H9 (cell line): ENCODE measurements around the gene SERBP1. TPM values are rescaled to one million over a fixed set of nuclear protein-coding genes. Genes with fewer than 3 reads are reported as not detected.

Source experiments
- DNase-seq: peaks from one replicate; pipeline ENCODE4 v3.0.0-alpha.2; 2017
- H2AFZ ChIP-seq: one replicate; pipeline ENCODE4 v1.6.1; 2013; ENCODE audit warnings: mild to moderate bottlenecking, low read length, control low read depth, moderate library complexity
- H2AK5ac ChIP-seq: 2 replicates; pipeline ENCODE4 v1.6.1; 2013; ENCODE audit warnings: low read length, control low read depth, mixed read lengths; ENCODE audit not compliant: insufficient read length
- H2BK120ac ChIP-seq: one replicate; pipeline ENCODE4 v1.6.1; 2013; ENCODE audit warnings: low read depth, mild to moderate bottlenecking, low read length, control low read depth, inconsistent platforms; ENCODE audit not compliant: poor library complexity, severe bottlenecking
- H2BK12ac ChIP-seq: 2 replicates; pipeline ENCODE4 v1.6.1; 2013; ENCODE audit warnings: low read length, control low read depth, mixed read lengths, low read depth; ENCODE audit not compliant: insufficient read length
- H2BK15ac ChIP-seq: 2 replicates; pipeline ENCODE4 v1.6.1; 2013; ENCODE audit warnings: low read depth, low read length, control low read depth
- H2BK20ac ChIP-seq: one replicate; pipeline ENCODE4 v1.6.1; 2013; ENCODE audit warnings: low read depth, mild to moderate bottlenecking, low read length, control low read depth, inconsistent platforms; ENCODE audit not compliant: poor library complexity, severe bottlenecking
- H2BK5ac ChIP-seq: 2 replicates; pipeline ENCODE4 v1.6.1; 2013; ENCODE audit warnings: low read length, control low read depth, mixed read lengths; ENCODE audit not compliant: insufficient read length
- H3K14ac ChIP-seq: 2 replicates; pipeline ENCODE4 v1.6.1; 2013; ENCODE audit warnings: low read length, control low read depth; ENCODE audit not compliant: insufficient read depth
- H3K18ac ChIP-seq: 2 replicates; pipeline ENCODE4 v1.6.1; 2013; ENCODE audit warnings: low read depth, mild to moderate bottlenecking, mixed read lengths, low read length, control low read depth; ENCODE audit not compliant: insufficient read length
- H3K23ac ChIP-seq: 2 replicates; pipeline ENCODE4 v1.6.1; 2013; ENCODE audit warnings: low read length, control low read depth, mixed read lengths, low read depth; ENCODE audit not compliant: insufficient read length
- H3K23me2 ChIP-seq: 2 replicates; pipeline ENCODE4 v1.6.1; 2013; ENCODE audit warnings: low read depth, mild to moderate bottlenecking, mixed read lengths, low read length, control low read depth; ENCODE audit not compliant: insufficient read length, poor library complexity, severe bottlenecking
- H3K27ac ChIP-seq: 2 replicates; pipeline ENCODE4 v1.5.1; 2013; ENCODE audit warnings: low read length, control low read depth, mixed read lengths, low read depth; ENCODE audit not compliant: insufficient read length
- H3K27me3 ChIP-seq: 2 replicates; pipeline ENCODE4 v1.6.1; 2013; ENCODE audit warnings: low read length, control low read depth, inconsistent platforms; ENCODE audit not compliant: insufficient read depth
- H3K4ac ChIP-seq: 2 replicates; pipeline ENCODE4 v1.6.1; 2013; ENCODE audit warnings: low read depth, mild to moderate bottlenecking, control low read depth, inconsistent platforms, low read length, moderate library complexity
- H3K4me1 ChIP-seq: 2 replicates; pipeline ENCODE4 v1.6.1; 2013; ENCODE audit warnings: low read length, control low read depth, inconsistent platforms; ENCODE audit not compliant: insufficient read depth
- H3K4me2 ChIP-seq: 2 replicates; pipeline ENCODE4 v1.6.1; 2013; ENCODE audit warnings: low read length, control low read depth, mixed read lengths; ENCODE audit not compliant: insufficient read length, insufficient read depth
- H3K56ac ChIP-seq: 2 replicates; pipeline ENCODE4 v1.6.1; 2013; ENCODE audit warnings: low read depth, mild to moderate bottlenecking, mixed read lengths, low read length, control low read depth; ENCODE audit not compliant: insufficient read length
- H3K79me1 ChIP-seq: 2 replicates; pipeline ENCODE4 v1.6.1; 2013; ENCODE audit warnings: low read depth, mild to moderate bottlenecking, moderate library complexity, low read length, control low read depth, inconsistent platforms; ENCODE audit not compliant: insufficient read depth, poor library complexity, severe bottlenecking
- H3K79me2 ChIP-seq: 2 replicates; pipeline ENCODE4 v1.6.1; 2013; ENCODE audit warnings: low read length, control low read depth, inconsistent platforms; ENCODE audit not compliant: insufficient read depth
- H3K9ac ChIP-seq: 2 replicates; pipeline ENCODE4 v1.6.1; 2013; ENCODE audit warnings: low read length, control low read depth, mixed read lengths; ENCODE audit not compliant: insufficient read length; ENCODE audit errors: extremely low read depth
- H3K9me3 ChIP-seq: one replicate; pipeline ENCODE4 v1.6.1; 2013; ENCODE audit warnings: low read depth, low read length, inconsistent platforms; ENCODE audit not compliant: control insufficient read depth
- H3T11ph ChIP-seq: one replicate; pipeline ENCODE4 v1.6.1; 2013; ENCODE audit warnings: mild to moderate bottlenecking, low read length, control low read depth, inconsistent platforms
- H4K20me1 ChIP-seq: one replicate; pipeline ENCODE4 v1.6.1; 2013; ENCODE audit not compliant: control insufficient read depth, insufficient read length, insufficient read depth
- H4K5ac ChIP-seq: 2 replicates; pipeline ENCODE4 v1.6.1; 2013; ENCODE audit warnings: low read depth, mild to moderate bottlenecking, mixed read lengths, low read length, control low read depth; ENCODE audit not compliant: insufficient read length
- H4K8ac ChIP-seq: replicated peaks from 2 replicates; pipeline ENCODE4 v1.6.1; 2013; ENCODE audit warnings: low read length, control low read depth, mixed read lengths, low read depth; ENCODE audit not compliant: insufficient read length
- H4K91ac ChIP-seq: 2 replicates; pipeline ENCODE4 v1.6.1; 2013; ENCODE audit warnings: low read depth, mild to moderate bottlenecking, moderate library complexity, mixed read lengths, low read length, control low read depth; ENCODE audit not compliant: insufficient read length
- H3K27ac Mint-ChIP-seq, 3 experiments: 2 replicates in 2 of 3; 3 replicates in 1 of 3; pipeline ENCODE4 v1.8.0; 2020 to 2021; ENCODE audit warnings: mixed read lengths in 3 of 3, mild to moderate bottlenecking in 1 of 3, moderate library complexity in 1 of 3
- H3K27me3 Mint-ChIP-seq: 2 replicates; pipeline ENCODE4 v1.8.0; 2021; ENCODE audit warnings: low read depth, mild to moderate bottlenecking, moderate library complexity, mixed read lengths
- H3K36me3 Mint-ChIP-seq, 3 experiments: 2 replicates in 2 of 3; 3 replicates in 1 of 3; pipeline ENCODE4 v1.8.0; 2020 to 2021; ENCODE audit warnings: low read depth in 3 of 3, mixed read lengths in 3 of 3; ENCODE audit not compliant: insufficient read depth in 1 of 3
- H3K4me1 Mint-ChIP-seq, 2 experiments: 2 replicates each; pipeline ENCODE4 v1.8.0; 2020; ENCODE audit warnings: mixed read lengths in 2 of 2
- H3K4me3 Mint-ChIP-seq, 2 experiments: 2 replicates in 1 of 2; 3 replicates in 1 of 2; pipeline ENCODE4 v1.8.0; 2020 to 2021; ENCODE audit warnings: mild to moderate bottlenecking in 2 of 2, mixed read lengths in 2 of 2, moderate library complexity in 1 of 2
- H3K9me3 Mint-ChIP-seq, 2 experiments: 2 replicates in 1 of 2; 3 replicates in 1 of 2; pipeline ENCODE4 v1.8.0; 2020; ENCODE audit warnings: mild to moderate bottlenecking in 2 of 2, mixed read lengths in 2 of 2, moderate library complexity in 1 of 2
- CTCF ChIP-seq: fragments of 200-600 bp; sonication (generic); conservative IDR thresholded peaks from 3 replicates; pipeline ENCODE4 v1.8.0; 2021; ENCODE audit warnings: antibody characterized with exemption, mild to moderate bottlenecking
- WGBS: extraction: QIAGEN DNeasy Blood & Tissue Kit; methylation state at CpG from one replicate; pipeline ENCODE4 v1.1.7; 2013; ENCODE audit warnings: missing lambda C conversion rate, low lambda C conversion rate, mixed read lengths; ENCODE audit not compliant: insufficient read length; ENCODE audit errors: extremely low coverage; 5-methylcytosine and 5-hydroxymethylcytosine counted together
- total RNA-seq: library from RNA; stranded (reverse); gene quantifications from 2 replicates; pipeline ENCODE4 v1.2.1, GENCODE V29; 2021

The SERBP1 gene
- total RNA-seq, 1 experiment from 2014 or later: 495 TPM

GRCh38 chr1:67464058-67464457, 33.9 kb upstream of the SERBP1 start:
- Histone ChIP-seq H3K4me1 (peaks cover 15% of the 10 kb centered on the region), H3K4ac (no peak overlapping the region), H3K56ac (no peak overlapping the region), H3T11ph (no peak overlapping the region), H2BK15ac (no peak overlapping the region), H4K91ac (no peak overlapping the region), H4K8ac (no peak overlapping the region), H2BK5ac (no peak overlapping the region), H2BK20ac (no peak overlapping the region), H3K79me1 (no peaks in the 10 kb centered on the region), H4K20me1 (no peaks in the 10 kb centered on the region), H3K9me3 (no peaks in the 10 kb centered on the region), H3K4me2 (no peak overlapping the region), H3K23ac (no peak overlapping the region), H3K18ac (no peak overlapping the region), H3K23me2 (no peaks in the 10 kb centered on the region), H3K27ac (no peak overlapping the region), H2AFZ (no peak overlapping the region), H3K9ac (no peak overlapping the region), H2BK12ac (no peak overlapping the region), H2AK5ac (no peak overlapping the region), H4K5ac (no peak overlapping the region), H3K79me2 (no peaks in the 10 kb centered on the region), H3K27me3 (no peaks in the 10 kb centered on the region), H3K14ac (no peak overlapping the region), H2BK120ac (no peak overlapping the region)
- no peak for TF ChIP-seq CTCF
- DNase-seq: no peak
- H3K27me3 Mint-ChIP-seq: peaks cover 29% of the 10 kb centered on the region
- H3K27ac Mint-ChIP-seq: no peak overlapping the region
- H3K4me3 Mint-ChIP-seq: no peak overlapping the region
- no peaks in the 10 kb centered on the region for H3K9me3 Mint-ChIP-seq
- no CpG with 5 or more reads among the region's 2 CpGs for WGBS
- H3K36me3 Mint-ChIP-seq: no peaks in the 10 kb centered on the region
- H3K4me1 Mint-ChIP-seq: peaks cover 48 to 50% of the 10 kb centered on the region in 2 experiments
